Body of pancreas (tissue), 4 donors: Measurements from ENCODE around the gene SULT1A3.
"Not testable (repeated sequence)": the region's sequence is repeated elsewhere in the genome, so short reads cannot be mapped to it uniquely, and the experiment has no call there.

Experiments
- POLR2A ChIP-seq, 3 donors: fragments of 450-650 bp; IDR thresholded peaks; one replicate each; pipeline ENCODE4 v1.6.1; 2016; ENCODE audit warnings: antibody characterized with exemption in 3 of 3, mild to moderate bottlenecking in 2 of 3
- TF ChIP-seq, protein P1 (sequence below), 7 experiments: fragments of 450-650 bp in 4 of 7; fragments of 200-600 bp in 3 of 7; sonication (generic) in 3 of 7; IDR thresholded peaks; one replicate each; pipeline ENCODE4 v1.5.1; 2016 to 2019; ENCODE audit warnings: antibody characterized with exemption in 7 of 7

DNA sequence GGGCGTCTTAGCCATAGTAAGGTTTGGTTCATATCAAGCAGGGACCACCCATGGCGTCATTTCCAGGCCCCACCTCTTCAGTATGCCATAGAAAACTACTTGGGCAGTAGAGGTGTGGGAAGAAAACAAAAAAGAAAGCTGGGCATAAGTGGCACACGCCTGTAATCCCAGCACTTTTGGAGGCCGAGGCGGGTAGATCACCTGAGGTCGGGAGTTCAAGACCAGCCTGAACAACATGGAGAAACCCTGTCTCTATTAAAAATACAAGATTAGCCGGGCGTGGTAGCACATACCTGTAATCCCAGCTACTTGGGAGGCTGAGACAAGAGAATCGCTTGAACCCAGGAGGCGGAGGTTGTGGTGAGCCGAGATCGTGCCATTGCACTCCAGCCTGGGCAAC lies 7.9 kb upstream of the SULT1A3 start:
- TF ChIP-seq, protein P1, sequence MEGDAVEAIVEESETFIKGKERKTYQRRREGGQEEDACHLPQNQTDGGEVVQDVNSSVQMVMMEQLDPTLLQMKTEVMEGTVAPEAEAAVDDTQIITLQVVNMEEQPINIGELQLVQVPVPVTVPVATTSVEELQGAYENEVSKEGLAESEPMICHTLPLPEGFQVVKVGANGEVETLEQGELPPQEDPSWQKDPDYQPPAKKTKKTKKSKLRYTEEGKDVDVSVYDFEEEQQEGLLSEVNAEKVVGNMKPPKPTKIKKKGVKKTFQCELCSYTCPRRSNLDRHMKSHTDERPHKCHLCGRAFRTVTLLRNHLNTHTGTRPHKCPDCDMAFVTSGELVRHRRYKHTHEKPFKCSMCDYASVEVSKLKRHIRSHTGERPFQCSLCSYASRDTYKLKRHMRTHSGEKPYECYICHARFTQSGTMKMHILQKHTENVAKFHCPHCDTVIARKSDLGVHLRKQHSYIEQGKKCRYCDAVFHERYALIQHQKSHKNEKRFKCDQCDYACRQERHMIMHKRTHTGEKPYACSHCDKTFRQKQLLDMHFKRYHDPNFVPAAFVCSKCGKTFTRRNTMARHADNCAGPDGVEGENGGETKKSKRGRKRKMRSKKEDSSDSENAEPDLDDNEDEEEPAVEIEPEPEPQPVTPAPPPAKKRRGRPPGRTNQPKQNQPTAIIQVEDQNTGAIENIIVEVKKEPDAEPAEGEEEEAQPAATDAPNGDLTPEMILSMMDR (IDR thresholded peaks at IDR 0.05): not testable (repeated sequence)
- TF ChIP-seq POLR2A (IDR thresholded peaks at IDR 0.05): not testable (repeated sequence)
